ENCODE data around the gene UTP14C. TPM values are rescaled to one million over a fixed set of nuclear protein-coding genes. Genes with fewer than 3 reads are reported as not detected.

UTP14C gene, protein sequence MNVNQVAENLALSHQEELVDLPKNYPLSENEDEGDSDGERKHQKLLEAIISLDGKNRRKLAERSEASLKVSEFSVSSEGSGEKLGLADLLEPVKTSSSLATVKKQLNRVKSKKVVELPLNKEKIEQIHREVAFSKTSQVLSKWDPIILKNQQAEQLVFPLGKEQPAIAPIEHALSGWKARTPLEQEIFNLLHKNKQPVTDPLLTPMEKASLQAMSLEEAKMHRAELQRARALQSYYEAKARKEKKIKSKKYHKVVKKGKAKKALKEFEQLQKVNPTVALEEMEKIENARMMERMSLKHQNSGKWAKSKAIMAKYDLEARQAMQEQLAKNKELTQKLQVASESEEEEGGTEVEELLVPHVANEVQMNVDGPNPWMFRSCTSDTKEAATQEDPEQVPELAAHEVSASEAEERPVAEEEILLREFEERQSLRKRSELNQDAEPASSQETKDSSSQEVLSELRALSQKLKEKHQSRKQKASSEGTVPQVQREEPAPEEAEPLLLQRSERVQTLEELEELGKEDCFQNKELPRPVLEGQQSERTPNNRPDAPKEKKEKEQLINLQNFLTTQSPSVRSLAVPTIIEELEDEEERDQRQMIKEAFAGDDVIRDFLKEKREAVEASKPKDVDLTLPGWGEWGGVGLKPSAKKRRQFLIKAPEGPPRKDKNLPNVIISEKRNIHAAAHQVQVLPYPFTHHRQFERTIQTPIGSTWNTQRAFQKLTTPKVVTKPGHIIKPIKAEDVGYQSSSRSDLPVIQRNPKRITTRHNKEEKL
- 10.5 and 10.7 TPM in 2 replicates for polyA plus RNA-seq (2013)

GRCh38 chr13:52024481-52024880 is at the start of gene UTP14C:
UTP14C (plus strand) TSS chr13:52024691; CDS start chr13:52028805, 4,114 bp downstream.
- H3K27ac ChIP-seq (ENCODE audit: low read depth, low read length) = no peak within 1 kb of the TSS

DNA sequence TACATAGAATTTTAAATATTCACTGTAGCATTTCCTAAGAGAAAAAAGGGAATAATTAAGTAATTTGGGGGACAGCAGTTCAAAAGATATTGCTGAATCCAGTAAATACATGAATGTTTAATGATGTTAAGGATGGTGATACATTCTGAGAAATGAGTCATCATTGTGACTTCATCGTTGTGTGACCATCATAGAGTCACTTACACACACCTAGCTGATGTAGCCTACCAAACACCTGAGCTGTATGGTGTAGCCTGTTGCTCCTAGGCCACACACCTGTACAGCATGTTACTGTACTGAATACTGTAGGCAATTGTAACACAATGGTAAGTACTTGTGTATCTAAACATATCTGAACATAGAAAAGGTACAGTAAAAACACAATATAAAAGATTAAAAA is 48.1 kb upstream of the UTP14C start:
- Histone ChIP-seq H3K27me3 (ENCODE audit: insufficient read depth, low read length) (no peaks in the 10 kb centered on the region), H3K4me2 (ENCODE audit: low read length) (no peak overlapping the region), H2AK5ac (ENCODE audit: low read length) (no peak overlapping the region), H4K12ac (ENCODE audit: low read depth, low read length) (no peak overlapping the region), H3K14ac (ENCODE audit: low read length) (no peak overlapping the region), H3K9ac (ENCODE audit: low read length) (no peak overlapping the region), H3K27ac (ENCODE audit: low read depth, low read length) (no peak overlapping the region), H3K23ac (ENCODE audit: low read length) (no peak overlapping the region), H3K36me3 (ENCODE audit: control insufficient read depth in 1 of 2, insufficient read depth in 2 of 2, low read length in 2 of 2) (peaks cover 7% of the 10 kb centered on the region in 2 experiments), H2BK5ac (ENCODE audit: low read depth, low read length, poor library complexity) (no peak overlapping the region), H2AFZ (ENCODE audit: insufficient read depth, low read length, poor library complexity) (no peak overlapping the region), H3K4me1 (ENCODE audit: control insufficient read depth in 1 of 2, insufficient read depth in 2 of 2, low read length in 2 of 2) (peaks cover 6 to 8% of the 10 kb centered on the region in 2 experiments), H3K4ac (ENCODE audit: low read depth, low read length) (no peak overlapping the region), H3K79me2 (ENCODE audit: control insufficient read depth, insufficient read depth, low read length, poor library complexity) (no peaks in the 10 kb centered on the region), H3K18ac (ENCODE audit: low read length) (no peak overlapping the region), H3K4me3 (ENCODE audit: low read depth, low read length) (no peak overlapping the region), H4K8ac (ENCODE audit: low read depth, low read length) (no peak overlapping the region), H2BK12ac (ENCODE audit: low read length) (no peak overlapping the region), H3K79me1 (ENCODE audit: low read length) (no peaks in the 10 kb centered on the region), H3K9me3 (ENCODE audit: insufficient read depth, low read depth, low read length) (no peaks in the 10 kb centered on the region), H2BK120ac (ENCODE audit: insufficient read depth, low read length, poor library complexity) (no peak overlapping the region), H4K91ac (ENCODE audit: low read depth, low read length) (no peak overlapping the region)
- no peak for DNase-seq
- no CpG with 5 or more reads among the region's 1 CpG for WGBS (ENCODE audit: extremely low coverage, insufficient coverage, insufficient read length)

More at GRCh38 chr13:52024481-52024880, at the start of gene UTP14C:
- Histone ChIP-seq H3K9ac (ENCODE audit: low read length) (no peak within 1 kb of the TSS), H3K18ac (ENCODE audit: low read length) (no peak within 1 kb of the TSS), H3K4me1 (ENCODE audit: control insufficient read depth in 1 of 2, insufficient read depth in 2 of 2, low read length in 2 of 2) (no peaks in the 10 kb centered on the region), H3K27me3 (ENCODE audit: insufficient read depth, low read length) (no peaks in the 10 kb centered on the region), H4K91ac (ENCODE audit: low read depth, low read length) (no peak within 1 kb of the TSS), H2BK120ac (ENCODE audit: insufficient read depth, low read length, poor library complexity) (no peak within 1 kb of the TSS), H4K8ac (ENCODE audit: low read depth, low read length) (no peak within 1 kb of the TSS), H3K9me3 (ENCODE audit: insufficient read depth, low read depth, low read length) (peaks cover 2% of the 10 kb centered on the region), H3K36me3 (ENCODE audit: control insufficient read depth in 1 of 2, insufficient read depth in 2 of 2, low read length in 2 of 2) (peaks cover 10 to 32% of the 10 kb centered on the region in 2 experiments), H3K4me3 (ENCODE audit: low read depth, low read length) (no peak within 1 kb of the TSS), H3K79me1 (ENCODE audit: low read length) (no peaks in the 10 kb centered on the region), H2BK5ac (ENCODE audit: low read depth, low read length, poor library complexity) (no peak within 1 kb of the TSS), H2AK5ac (ENCODE audit: low read length) (no peak within 1 kb of the TSS), H3K79me2 (ENCODE audit: control insufficient read depth, insufficient read depth, low read length, poor library complexity) (no peaks in the 10 kb centered on the region), H3K14ac (ENCODE audit: low read length) (no peak within 1 kb of the TSS), H3K23ac (ENCODE audit: low read length) (no peak within 1 kb of the TSS), H3K4me2 (ENCODE audit: low read length) (no peak within 1 kb of the TSS), H2AFZ (ENCODE audit: insufficient read depth, low read length, poor library complexity) (no peak within 1 kb of the TSS), H3K4ac (ENCODE audit: low read depth, low read length) (no peak within 1 kb of the TSS), H4K12ac (ENCODE audit: low read depth, low read length) (no peak within 1 kb of the TSS), H2BK12ac (ENCODE audit: low read length) (no peak within 1 kb of the TSS)
- WGBS (ENCODE audit: extremely low coverage, insufficient coverage, insufficient read length) = no CpG with 5 or more reads among the region's 3 CpGs
- DNase-seq = no peak

- Histone ChIP-seq H4K8ac (ENCODE audit: low read depth, low read length) (no peak overlapping the region), H2AK5ac (ENCODE audit: low read length) (no peak overlapping the region), H3K14ac (ENCODE audit: low read length) (no peak overlapping the region), H2BK120ac (ENCODE audit: insufficient read depth, low read length, poor library complexity) (no peak overlapping the region), H3K4me2 (ENCODE audit: low read length) (no peak overlapping the region), H2BK5ac (ENCODE audit: low read depth, low read length, poor library complexity) (no peak overlapping the region), H2AFZ (ENCODE audit: insufficient read depth, low read length, poor library complexity) (no peak overlapping the region), H3K36me3 (ENCODE audit: control insufficient read depth in 1 of 2, insufficient read depth in 2 of 2, low read length in 2 of 2) (peaks cover 7% of the 10 kb centered on the region in 2 experiments), H3K27ac (ENCODE audit: low read depth, low read length) (no peak overlapping the region), H3K79me1 (ENCODE audit: low read length) (peaks cover 2% of the 10 kb centered on the region), H3K79me2 (ENCODE audit: control insufficient read depth, insufficient read depth, low read length, poor library complexity) (no peaks in the 10 kb centered on the region), H3K18ac (ENCODE audit: low read length) (no peak overlapping the region), H3K9me3 (ENCODE audit: insufficient read depth, low read depth, low read length) (no peaks in the 10 kb centered on the region), H3K4me3 (ENCODE audit: low read depth, low read length) (no peak overlapping the region), H4K91ac (ENCODE audit: low read depth, low read length) (no peak overlapping the region), H3K23ac (ENCODE audit: low read length) (no peak overlapping the region), H3K27me3 (ENCODE audit: insufficient read depth, low read length) (no peaks in the 10 kb centered on the region), H2BK12ac (ENCODE audit: low read length) (no peak overlapping the region), H3K9ac (ENCODE audit: low read length) (no peak overlapping the region), H3K4me1 (ENCODE audit: control insufficient read depth in 1 of 2, insufficient read depth in 2 of 2, low read length in 2 of 2) (peaks cover 6 to 10% of the 10 kb centered on the region in 2 experiments), H4K12ac (ENCODE audit: low read depth, low read length) (no peak overlapping the region), H3K4ac (ENCODE audit: low read depth, low read length) (no peak overlapping the region)
- 100% methylated on average over 1 of the region's 5 CpGs for WGBS (ENCODE audit: extremely low coverage, insufficient coverage, insufficient read length)
- DNase-seq = no peak
Observed at GRCh38 chr13:51976890-51977289, 47.6 kb upstream of the UTP14C start.

DNA sequence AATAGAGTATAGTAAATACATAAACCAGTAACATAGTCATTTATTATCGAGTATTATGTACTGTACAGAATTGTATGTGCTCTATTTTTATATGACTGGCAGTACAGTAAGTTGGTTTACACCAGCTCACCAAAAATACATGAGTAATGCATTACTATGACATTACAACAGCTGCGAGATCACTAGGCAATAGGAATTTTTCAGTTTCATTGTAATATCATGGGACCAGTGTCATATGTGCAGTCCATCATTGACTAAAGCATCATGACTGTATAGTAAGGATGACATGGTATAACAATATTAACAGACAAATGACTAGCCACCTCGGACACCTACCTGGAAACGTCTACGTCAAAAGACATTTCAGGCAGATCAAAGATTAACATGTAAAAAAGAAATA is 46.9 kb upstream of the UTP14C start:
- DNase-seq = no peak
- H3K4me3 ChIP-seq (ENCODE audit: low read depth, low read length) = no peak overlapping the region
- H3K14ac ChIP-seq (ENCODE audit: low read length) = no peak overlapping the region
- H3K4me2 ChIP-seq (ENCODE audit: low read length) = no peak overlapping the region
- no peak overlapping the region for H3K18ac ChIP-seq (ENCODE audit: low read length)
- no peak overlapping the region for H2AK5ac ChIP-seq (ENCODE audit: low read length)
- peaks cover 2% of the 10 kb centered on the region for H3K9me3 ChIP-seq (ENCODE audit: insufficient read depth, low read depth, low read length)
- WGBS (ENCODE audit: extremely low coverage, insufficient coverage, insufficient read length) = no CpG with 5 or more reads among the region's 5 CpGs
- H3K4me1 ChIP-seq (ENCODE audit: control insufficient read depth in 1 of 2, insufficient read depth in 2 of 2, low read length in 2 of 2) = peaks cover 8 to 10% of the 10 kb centered on the region in 2 experiments
- H4K91ac ChIP-seq (ENCODE audit: low read depth, low read length) = no peak overlapping the region
- H3K79me2 ChIP-seq (ENCODE audit: control insufficient read depth, insufficient read depth, low read length, poor library complexity) = peaks cover 2% of the 10 kb centered on the region
- no peak overlapping the region for H3K9ac ChIP-seq (ENCODE audit: low read length)
- H3K4ac ChIP-seq (ENCODE audit: low read depth, low read length) = no peak overlapping the region
- H3K23ac ChIP-seq (ENCODE audit: low read length) = no peak overlapping the region
- no peak overlapping the region for H2AFZ ChIP-seq (ENCODE audit: insufficient read depth, low read length, poor library complexity)
- no peak overlapping the region for H4K8ac ChIP-seq (ENCODE audit: low read depth, low read length)
- H3K27me3 ChIP-seq (ENCODE audit: insufficient read depth, low read length) = no peaks in the 10 kb centered on the region
- no peak overlapping the region for H3K27ac ChIP-seq (ENCODE audit: low read depth, low read length)
- no peak overlapping the region for H2BK12ac ChIP-seq (ENCODE audit: low read length)
- H3K36me3 ChIP-seq (ENCODE audit: control insufficient read depth in 1 of 2, insufficient read depth in 2 of 2, low read length in 2 of 2) = peaks cover 4 to 7% of the 10 kb centered on the region in 2 experiments
- H4K12ac ChIP-seq (ENCODE audit: low read depth, low read length) = no peak overlapping the region
- peaks cover 2% of the 10 kb centered on the region for H3K79me1 ChIP-seq (ENCODE audit: low read length)
- no peak overlapping the region for H2BK5ac ChIP-seq (ENCODE audit: low read depth, low read length, poor library complexity)
- no peak overlapping the region for H2BK120ac ChIP-seq (ENCODE audit: insufficient read depth, low read length, poor library complexity)

All from trophoblast cell (in vitro differentiated cells and primary cell).